K562 (cell line): ENCODE data around the gene AKT1S1. TPM values are rescaled to one million over a fixed set of nuclear protein-coding genes. Genes with fewer than 3 reads are reported as not detected.
A peak's percentile ranks its signal among the peaks of the same experiment; 100 is the strongest.

Experiments used
- ADNP ChIP-seq: fragments of 200-800 bp; sonication (Bioruptor generic); IDR thresholded peaks from 2 replicates; pipeline ENCODE4 v1.6.1; 2016; ENCODE audit warnings: missing genetic modification characterization, missing compliant biosample characterization
- CC2D1A ChIP-seq: fragments of 450-650 bp; IDR thresholded peaks from 2 replicates; pipeline ENCODE4 v1.6.1; 2017; ENCODE audit warnings: mild to moderate bottlenecking
- DACH1 ChIP-seq: fragments of 450-650 bp; IDR thresholded peaks from 2 replicates; pipeline ENCODE4 v1.6.1; 2018; ENCODE audit not compliant: partially characterized antibody
- ELF4 ChIP-seq: fragments of 450-650 bp; formaldehyde crosslinking; IDR thresholded peaks from 2 replicates; pipeline ENCODE4 v1.4.0; 2022; ENCODE audit warnings: missing genetic modification characterization
- FOSL1 ChIP-seq: fragments of 200-800 bp; sonication (Bioruptor generic); conservative IDR thresholded peaks from 2 replicates; pipeline ENCODE4 v1.6.1; 2016; ENCODE audit warnings: missing genetic modification characterization, missing compliant biosample characterization
- FOXK2 ChIP-seq, 2 experiments: fragments of 450-650 bp; IDR thresholded peaks in 1 of 2; conservative IDR thresholded peaks in 1 of 2; 2 replicates each; pipeline ENCODE4 v1.6.1; 2016; ENCODE audit warnings: low read depth in 2 of 2, mild to moderate bottlenecking in 1 of 2
- GATA2 ChIP-seq: sonication (generic); formaldehyde crosslinking; IDR thresholded peaks from 2 replicates; pipeline ENCODE4 v1.4.0; 2020; ENCODE audit warnings: mild to moderate bottlenecking, missing genetic modification reagents
- HNRNPH1 ChIP-seq: fragments of 200-400 bp; formaldehyde crosslinking; optimal IDR thresholded peaks from 2 replicates; pipeline ENCODE3; 2017; ENCODE audit warnings: low read depth, mild to moderate bottlenecking, low read length, moderate library complexity
- HNRNPUL1 ChIP-seq: fragments of 200-400 bp; formaldehyde crosslinking; IDR thresholded peaks from 2 replicates; pipeline ENCODE4 v1.6.1; 2017; ENCODE audit warnings: low read length
- KLF13 ChIP-seq: fragments of 450-650 bp; IDR thresholded peaks from 2 replicates; pipeline ENCODE4 v1.6.1; 2016; ENCODE audit warnings: missing genetic modification characterization, low read depth, mild to moderate bottlenecking, missing compliant biosample characterization, moderate library complexity, borderline replicate concordance
- MAZ ChIP-seq, 2 experiments: fragments of 450-650 bp in 1 of 2; sonication (generic) in 1 of 2; formaldehyde crosslinking; IDR thresholded peaks in 1 of 2; conservative IDR thresholded peaks in 1 of 2; 2 replicates each; pipeline versions ENCODE4 v1.4.0 to v1.5.0; 2020; ENCODE audit warnings: mild to moderate bottlenecking in 1 of 2, missing genetic modification reagents in 1 of 2
- MBD2 ChIP-seq: sonication (generic); IDR thresholded peaks from 2 replicates; pipeline ENCODE4 v1.6.1; 2016; ENCODE audit warnings: low read depth, borderline replicate concordance
- NCOR1 ChIP-seq: fragments of 450-650 bp; IDR thresholded peaks from 2 replicates; pipeline ENCODE4 v1.6.1; 2016; ENCODE audit warnings: mild to moderate bottlenecking, moderate library complexity
- NFXL1 ChIP-seq: fragments of 450-650 bp; formaldehyde crosslinking; IDR thresholded peaks from 2 replicates; pipeline ENCODE4 v1.4.0; 2021; ENCODE audit warnings: mild to moderate bottlenecking
- POLR2AphosphoS2 ChIP-seq: IDR thresholded peaks from 2 replicates; pipeline ENCODE4 v1.6.1; 2012; ENCODE audit warnings: low read length, improper control_type of control experiment
- RB1 ChIP-seq: fragments of 450-650 bp; IDR thresholded peaks from 2 replicates; pipeline ENCODE4 v1.6.1; 2017; ENCODE audit warnings: low read depth, mild to moderate bottlenecking
- RFX1 ChIP-seq: fragments of 450-650 bp; IDR thresholded peaks from 2 replicates; pipeline ENCODE4 v1.6.1; 2016; ENCODE audit warnings: mild to moderate bottlenecking, moderate library complexity
- SIN3B ChIP-seq: fragments of 450-650 bp; IDR thresholded peaks from 2 replicates; pipeline ENCODE4 v1.6.1; 2017; ENCODE audit warnings: low read depth, mild to moderate bottlenecking, moderate library complexity
- TBL1XR1 ChIP-seq, 2 experiments: IDR thresholded peaks; 2 replicates each; pipeline ENCODE4 v1.6.1; 2012; ENCODE audit warnings: improper control_type of control experiment in 2 of 2, low read length in 2 of 2, mild to moderate bottlenecking in 1 of 2
- ZNF184 ChIP-seq: sonication (generic); formaldehyde crosslinking; IDR thresholded peaks from 2 replicates; pipeline ENCODE4 v1.5.0; 2020; ENCODE audit warnings: missing genetic modification reagents
- polyA plus RNA-seq, 8 experiments: library from polyadenylated mRNA; depleted of rRNA in 4 of 8; stranded (reverse) in 5 of 8; unstranded in 3 of 8; fragments of >200 nt; fragmentation: Nextera tagmentation in 2 of 8; fragmentation: Illumina TruSeq in 1 of 8; extraction: Ambion mirVana in 2 of 8; extraction: Trizol in 1 of 8; gene quantifications; 2 replicates each; pipeline versions ENCODE4 v1.2.1 to v1.2.3, GENCODE V29; 2011 to 2014; ENCODE audit warnings: inconsistent platforms in 1 of 8, missing spikeins in 1 of 8
- total RNA-seq, 7 experiments: library from RNA; depleted of rRNA in 6 of 7; stranded (reverse); fragments of >200 nt in 6 of 7; fragmentation: Illumina TruSeq in 2 of 7; extraction: Trizol in 2 of 7; gene quantifications; 2 replicates each; pipeline versions ENCODE4 v1.2.1 to v1.2.3, GENCODE V29; 2011 to 2021; ENCODE audit warnings: low replicate concordance in 1 of 7
- TF ChIP-seq, protein P1 (sequence below), 2 experiments: fragments of 450-650 bp; IDR thresholded peaks; 2 replicates each; pipeline ENCODE4 v1.6.1; 2016; ENCODE audit warnings: mild to moderate bottlenecking in 2 of 2, borderline replicate concordance in 1 of 2, low read depth in 1 of 2, moderate library complexity in 1 of 2

AKT1S1 gene
- total and polyA plus RNA-seq, 9 of the 15 experiments (the other 6 are each of a cell fraction or from before 2014, with no cell fraction given), result 1.2 to 50.3 (median 17.1) TPM

DNA sequence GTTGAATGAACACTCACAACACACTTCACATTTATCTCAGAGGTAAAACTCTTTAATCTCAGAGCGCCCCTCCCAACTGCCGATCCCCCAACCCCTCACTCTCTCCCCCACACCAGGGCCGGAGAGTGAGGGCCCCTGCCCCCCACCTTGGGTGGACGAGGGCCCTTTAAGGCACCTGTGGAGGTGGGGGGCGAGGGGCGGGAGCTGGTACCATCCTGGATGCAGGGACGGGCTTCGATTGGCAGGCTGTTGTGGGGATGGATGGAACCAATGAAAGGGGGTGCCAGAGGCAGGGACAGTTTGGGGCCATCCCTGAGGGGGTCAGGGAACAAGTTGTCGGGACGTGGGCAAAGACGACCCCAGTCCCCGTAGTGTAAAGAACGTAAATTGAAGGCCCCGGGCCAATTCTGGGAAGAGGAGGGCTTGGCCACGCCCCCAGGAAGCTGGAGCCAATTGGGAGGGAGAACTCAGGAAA, 8.1 kb downstream of the AKT1S1 start (continued):
- TF ChIP-seq, protein P1, sequence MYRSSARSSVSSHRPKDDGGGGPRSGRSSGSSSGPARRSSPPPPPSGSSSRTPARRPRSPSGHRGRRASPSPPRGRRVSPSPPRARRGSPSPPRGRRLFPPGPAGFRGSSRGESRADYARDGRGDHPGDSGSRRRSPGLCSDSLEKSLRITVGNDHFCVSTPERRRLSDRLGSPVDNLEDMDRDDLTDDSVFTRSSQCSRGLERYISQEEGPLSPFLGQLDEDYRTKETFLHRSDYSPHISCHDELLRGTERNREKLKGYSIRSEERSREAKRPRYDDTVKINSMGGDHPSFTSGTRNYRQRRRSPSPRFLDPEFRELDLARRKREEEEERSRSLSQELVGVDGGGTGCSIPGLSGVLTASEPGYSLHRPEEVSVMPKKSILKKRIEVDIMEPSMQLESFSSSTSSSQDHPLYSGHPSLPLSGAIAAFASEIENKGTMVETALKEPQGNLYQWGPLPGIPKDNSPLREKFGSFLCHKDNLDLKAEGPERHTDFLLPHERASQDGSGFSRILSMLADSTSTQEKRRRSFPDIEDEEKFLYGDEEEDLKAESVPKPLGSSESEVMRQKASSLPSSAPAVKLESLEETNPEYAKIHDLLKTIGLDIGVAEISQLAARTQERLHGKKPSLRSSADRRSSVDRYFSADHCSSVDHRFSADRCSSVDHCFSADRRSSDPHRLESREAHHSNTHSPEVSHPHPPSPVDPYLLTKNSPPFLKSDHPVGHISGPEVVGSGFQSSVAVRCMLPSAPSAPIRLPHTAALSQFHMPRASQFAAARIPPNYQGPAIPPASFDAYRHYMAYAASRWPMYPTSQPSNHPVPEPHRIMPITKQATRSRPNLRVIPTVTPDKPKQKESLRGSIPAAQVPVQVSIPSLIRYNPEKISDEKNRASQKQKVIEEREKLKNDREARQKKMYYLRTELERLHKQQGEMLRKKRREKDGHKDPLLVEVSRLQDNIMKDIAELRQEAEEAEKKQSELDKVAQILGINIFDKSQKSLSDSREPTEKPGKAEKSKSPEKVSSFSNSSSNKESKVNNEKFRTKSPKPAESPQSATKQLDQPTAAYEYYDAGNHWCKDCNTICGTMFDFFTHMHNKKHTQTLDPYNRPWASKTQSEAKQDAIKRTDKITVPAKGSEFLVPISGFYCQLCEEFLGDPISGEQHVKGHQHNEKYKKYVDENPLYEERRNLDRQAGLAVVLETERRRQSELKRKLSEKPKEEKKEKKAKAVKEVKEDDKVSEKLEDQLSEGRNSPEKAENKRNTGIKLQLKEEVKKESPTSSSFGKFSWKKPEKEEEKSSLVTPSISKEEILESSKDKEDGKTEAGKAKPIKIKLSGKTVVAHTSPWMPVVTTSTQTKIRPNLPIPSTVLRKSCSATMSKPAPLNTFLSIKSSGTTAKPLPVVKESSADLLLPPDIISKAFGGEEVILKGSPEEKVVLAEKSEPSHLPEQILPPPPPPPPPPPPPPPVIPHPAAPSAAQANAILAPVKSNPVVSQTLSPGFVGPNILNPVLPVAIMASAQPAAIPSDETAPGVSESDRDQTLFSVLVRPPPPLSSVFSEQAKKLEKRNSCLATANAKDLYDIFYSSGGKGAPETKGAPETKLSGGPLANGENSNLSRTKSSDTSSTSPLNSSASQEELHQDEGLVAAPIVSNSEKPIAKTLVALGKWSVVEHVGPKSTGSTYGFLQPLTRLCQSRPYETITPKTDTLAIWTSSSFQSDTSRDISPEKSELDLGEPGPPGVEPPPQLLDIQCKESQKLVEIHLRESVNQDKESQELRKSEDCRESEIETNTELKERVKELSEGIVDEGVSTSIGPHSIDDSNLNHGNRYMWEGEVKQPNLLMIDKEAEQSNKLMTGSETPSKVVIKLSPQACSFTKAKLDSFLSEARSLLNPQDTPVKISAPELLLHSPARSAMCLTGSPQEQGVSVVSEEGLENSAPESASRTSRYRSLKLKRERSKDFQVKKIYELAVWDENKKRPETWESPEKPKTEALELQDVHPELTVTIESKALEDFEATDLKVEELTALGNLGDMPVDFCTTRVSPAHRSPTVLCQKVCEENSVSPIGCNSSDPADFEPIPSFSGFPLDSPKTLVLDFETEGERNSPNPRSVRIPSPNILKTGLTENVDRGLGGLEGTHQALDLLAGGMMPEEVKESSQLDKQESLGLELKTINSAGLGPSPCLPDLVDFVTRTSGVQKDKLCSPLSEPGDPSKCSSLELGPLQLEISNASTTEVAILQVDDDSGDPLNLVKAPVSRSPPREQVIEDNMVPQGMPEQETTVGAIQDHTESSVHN (IDR thresholded peaks at IDR 0.05; ENCODE audit: borderline replicate concordance in 1 of 2, low read depth in 1 of 2), result no peak
- 0 out of 2 replicates have a peak, but pooled peaks have one; percentile 35 for TF ChIP-seq RB1
- no peak for TF ChIP-seq POLR2AphosphoS2
- TF ChIP-seq ELF4 (CRISPR knock-in tag), result no peak
- no peak for TF ChIP-seq CC2D1A
- TF ChIP-seq GATA2 (CRISPR knock-in tag), result no peak
- no peak for TF ChIP-seq KLF13 (tag)
- no peak for TF ChIP-seq FOSL1 (tag)
- TF ChIP-seq ZNF184 (CRISPR knock-in tag), result no peak
- 0 out of 2 replicates have a peak, but pooled peaks have one; percentile 19 for TF ChIP-seq SIN3B
- TF ChIP-seq HNRNPH1, result no peak
- TF ChIP-seq MAZ (CRISPR knock-in tag; conservative IDR thresholded peaks at IDR 0.05 in 1 of 2, IDR thresholded peaks at IDR 0.05 in 1 of 2), result peak; percentile 69 to 74
- no peak for TF ChIP-seq ADNP (tag)
- no peak for TF ChIP-seq DACH1
- TF ChIP-seq NFXL1 (CRISPR knock-in tag), result no peak
- TF ChIP-seq FOXK2 (conservative IDR thresholded peaks at IDR 0.05 in 1 of 2, IDR thresholded peaks at IDR 0.05 in 1 of 2; ENCODE audit: low read depth in 2 of 2), result no peak
- TF ChIP-seq RFX1, result no peak
- no peak for TF ChIP-seq HNRNPUL1
- TF ChIP-seq MBD2, result no peak
- TF ChIP-seq TBL1XR1 (IDR thresholded peaks at IDR 0.05; ENCODE audit: low read length in 2 of 2), result no peak
- TF ChIP-seq NCOR1, result no peak
